22Rv1 (cell line): ENCODE measurements around the gene CDC37.

ENCODE experiments used
- H3K27ac ChIP-seq: fragments of 450-650 bp; 2 replicates; pipeline ENCODE4 v1.5.1; 2017
- ZFX ChIP-seq: fragments of 450-650 bp; IDR thresholded peaks from 2 replicates; pipeline ENCODE4 v1.6.1; 2017; ENCODE audit warnings: antibody characterized with exemption, borderline replicate concordance
- TF ChIP-seq, protein P1 (sequence below): fragments of 450-650 bp; IDR thresholded peaks from 2 replicates; pipeline ENCODE4 v1.5.1; 2017; ENCODE audit warnings: mild to moderate bottlenecking

CDC37 gene

DNA sequence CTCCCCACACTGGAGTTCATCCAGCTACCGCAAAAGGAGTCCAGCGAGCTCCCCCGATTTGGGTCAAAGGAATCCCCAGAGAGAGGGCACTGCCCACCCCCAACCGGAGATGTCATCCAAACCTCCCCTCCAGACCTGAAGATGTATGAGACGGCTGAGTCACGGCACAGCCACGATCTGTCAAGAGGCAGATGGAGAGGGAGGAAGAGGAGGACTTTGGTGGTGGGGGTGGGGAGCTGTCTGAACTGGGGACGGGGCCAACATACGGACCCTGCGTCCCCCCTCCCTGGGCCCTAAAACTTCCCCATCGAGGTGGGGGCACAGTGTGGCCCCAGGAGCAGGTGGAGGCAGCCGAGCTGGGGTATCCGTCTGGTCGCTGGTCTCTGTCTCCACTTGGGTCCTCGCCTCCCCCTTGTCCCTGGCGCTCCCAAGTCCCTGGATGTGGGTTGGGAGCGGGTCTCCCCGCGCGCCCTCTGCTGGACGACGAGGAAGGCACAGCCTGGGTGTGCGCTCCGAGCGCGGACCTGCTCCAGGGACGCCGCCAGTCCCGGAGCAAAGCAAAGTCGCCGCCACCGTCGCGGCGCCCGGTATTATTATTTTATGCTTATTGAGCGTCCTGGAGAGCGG is 20.8 kb upstream of the CDC37 start:
- H3K27ac ChIP-seq = no peak overlapping the region

GRCh38 chr19:10422846-10423245 is 19.5 kb upstream of the CDC37 start:
- TF ChIP-seq ZFX = no peak
- TF ChIP-seq, protein P1, sequence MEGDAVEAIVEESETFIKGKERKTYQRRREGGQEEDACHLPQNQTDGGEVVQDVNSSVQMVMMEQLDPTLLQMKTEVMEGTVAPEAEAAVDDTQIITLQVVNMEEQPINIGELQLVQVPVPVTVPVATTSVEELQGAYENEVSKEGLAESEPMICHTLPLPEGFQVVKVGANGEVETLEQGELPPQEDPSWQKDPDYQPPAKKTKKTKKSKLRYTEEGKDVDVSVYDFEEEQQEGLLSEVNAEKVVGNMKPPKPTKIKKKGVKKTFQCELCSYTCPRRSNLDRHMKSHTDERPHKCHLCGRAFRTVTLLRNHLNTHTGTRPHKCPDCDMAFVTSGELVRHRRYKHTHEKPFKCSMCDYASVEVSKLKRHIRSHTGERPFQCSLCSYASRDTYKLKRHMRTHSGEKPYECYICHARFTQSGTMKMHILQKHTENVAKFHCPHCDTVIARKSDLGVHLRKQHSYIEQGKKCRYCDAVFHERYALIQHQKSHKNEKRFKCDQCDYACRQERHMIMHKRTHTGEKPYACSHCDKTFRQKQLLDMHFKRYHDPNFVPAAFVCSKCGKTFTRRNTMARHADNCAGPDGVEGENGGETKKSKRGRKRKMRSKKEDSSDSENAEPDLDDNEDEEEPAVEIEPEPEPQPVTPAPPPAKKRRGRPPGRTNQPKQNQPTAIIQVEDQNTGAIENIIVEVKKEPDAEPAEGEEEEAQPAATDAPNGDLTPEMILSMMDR = no peak
- no peak overlapping the region for H3K27ac ChIP-seq

More for the DNA sequence above, 20.8 kb upstream of the CDC37 start:
- no peak for TF ChIP-seq ZFX
- TF ChIP-seq, protein P1 = peak; percentile 98

DNA sequence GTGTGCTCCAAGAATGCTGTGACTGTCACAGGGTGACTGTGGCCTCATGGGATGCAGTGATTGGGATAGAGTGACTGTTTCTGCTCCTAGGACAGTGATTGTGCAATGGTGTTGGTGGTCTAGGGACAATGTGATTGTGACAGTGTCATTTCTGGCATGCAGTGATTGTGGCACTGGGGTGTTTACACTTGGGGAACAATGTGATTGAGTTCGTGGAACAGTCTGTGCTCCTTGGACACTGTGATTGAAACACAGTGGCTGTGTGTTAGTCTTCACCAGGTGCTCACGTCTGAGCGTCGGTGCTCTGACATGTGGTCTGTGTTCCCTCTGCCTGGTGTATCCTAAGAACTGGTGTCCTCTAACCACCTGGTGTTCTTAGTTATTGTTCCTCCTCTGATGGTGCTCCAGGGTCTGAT is 18.7 kb upstream of the CDC37 start:
- no peak overlapping the region for H3K27ac ChIP-seq
- TF ChIP-seq ZFX = no peak
- TF ChIP-seq, protein P1 = no peak

- H3K27ac ChIP-seq = peak overlapping the region; percentile 89
- TF ChIP-seq, protein P1 = peak; percentile 58
- no peak for TF ChIP-seq ZFX
Observed at GRCh38 chr19:10421240-10422045, 18.1 kb upstream of the CDC37 start.

- H3K27ac ChIP-seq = peak within 1 kb of the TSS; percentile 89
- TF ChIP-seq, protein P1 = peak; percentile 96
- no peak for TF ChIP-seq ZFX
Observed at GRCh38 chr19:10420444-10421239, 17.3 kb upstream of the CDC37 start, which contains the start of gene PDE4A. PDE4A (plus strand) TSS chr19:10420538; CDS start chr19:10420765, 227 bp downstream.

DNA sequence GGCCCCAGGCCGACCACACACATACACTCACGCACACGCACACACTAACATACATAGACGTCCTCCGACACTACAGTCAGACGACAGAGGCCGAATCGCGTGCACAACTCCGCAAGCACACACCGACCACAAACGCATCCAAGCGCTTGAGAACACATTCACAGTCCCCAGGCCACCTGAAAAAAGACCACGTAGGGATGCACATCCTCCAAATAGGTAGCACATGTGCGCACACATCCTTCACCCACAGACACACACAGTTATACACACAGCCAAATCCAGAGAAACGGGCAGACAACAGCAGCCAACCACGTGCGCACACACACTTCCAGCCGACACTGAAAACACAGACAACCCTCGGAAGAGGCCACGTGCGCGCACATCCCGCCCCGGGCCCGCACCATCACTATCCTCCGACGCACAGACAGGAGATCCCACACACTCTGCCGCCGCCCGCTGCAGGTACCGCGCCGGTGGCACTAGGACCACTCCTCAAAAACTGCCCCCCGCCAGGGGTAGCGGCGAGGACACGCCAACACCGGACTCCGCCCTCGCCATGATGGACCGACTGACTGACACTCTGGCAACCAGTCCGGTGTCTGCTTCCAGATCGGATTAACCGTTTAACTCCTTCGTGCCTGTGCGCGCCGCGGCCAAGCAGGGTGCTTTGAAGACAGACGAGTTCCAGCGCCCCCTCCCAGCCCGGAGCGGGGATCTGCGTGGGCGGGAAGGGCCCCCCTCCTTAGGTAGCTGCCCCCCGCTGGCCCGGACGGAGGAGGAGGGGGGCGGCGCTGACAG is 16.5 kb upstream of the CDC37 start:
- TF ChIP-seq ZFX = no peak
- TF ChIP-seq, protein P1 = no peak
- peak overlapping the region; percentile 89 for H3K27ac ChIP-seq
